ENCODE data around the gene GAST. TPM values are rescaled to one million over a fixed set of nuclear protein-coding genes. Genes with fewer than 3 reads are reported as not detected.

The GAST gene
- total and polyA plus RNA-seq, 3 donors from 2014 or later: not detected

DNA sequence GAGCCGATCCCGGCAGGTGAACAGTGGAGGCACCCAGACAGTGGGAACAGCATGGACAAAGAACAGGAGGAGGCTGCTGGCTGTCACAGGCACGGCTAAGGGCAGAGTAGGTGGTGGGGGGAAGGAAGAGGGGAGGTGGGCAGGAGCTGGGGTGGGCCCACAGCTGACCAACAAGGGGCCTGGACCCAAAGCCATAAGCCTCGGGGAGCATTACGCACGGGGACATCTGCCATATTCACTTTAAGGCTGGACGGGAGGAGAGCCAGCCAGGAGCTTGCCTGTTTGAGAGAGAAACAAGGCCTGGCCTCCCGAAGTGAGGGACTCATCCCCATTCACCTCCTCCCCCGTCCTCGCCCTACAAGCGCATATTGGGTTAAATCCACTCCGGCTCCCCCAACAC lies 41.9 kb downstream of the GAST start:
- no peak for TF ChIP-seq POLR2A (IDR thresholded peaks at IDR 0.05)
- TF ChIP-seq, protein P1, sequence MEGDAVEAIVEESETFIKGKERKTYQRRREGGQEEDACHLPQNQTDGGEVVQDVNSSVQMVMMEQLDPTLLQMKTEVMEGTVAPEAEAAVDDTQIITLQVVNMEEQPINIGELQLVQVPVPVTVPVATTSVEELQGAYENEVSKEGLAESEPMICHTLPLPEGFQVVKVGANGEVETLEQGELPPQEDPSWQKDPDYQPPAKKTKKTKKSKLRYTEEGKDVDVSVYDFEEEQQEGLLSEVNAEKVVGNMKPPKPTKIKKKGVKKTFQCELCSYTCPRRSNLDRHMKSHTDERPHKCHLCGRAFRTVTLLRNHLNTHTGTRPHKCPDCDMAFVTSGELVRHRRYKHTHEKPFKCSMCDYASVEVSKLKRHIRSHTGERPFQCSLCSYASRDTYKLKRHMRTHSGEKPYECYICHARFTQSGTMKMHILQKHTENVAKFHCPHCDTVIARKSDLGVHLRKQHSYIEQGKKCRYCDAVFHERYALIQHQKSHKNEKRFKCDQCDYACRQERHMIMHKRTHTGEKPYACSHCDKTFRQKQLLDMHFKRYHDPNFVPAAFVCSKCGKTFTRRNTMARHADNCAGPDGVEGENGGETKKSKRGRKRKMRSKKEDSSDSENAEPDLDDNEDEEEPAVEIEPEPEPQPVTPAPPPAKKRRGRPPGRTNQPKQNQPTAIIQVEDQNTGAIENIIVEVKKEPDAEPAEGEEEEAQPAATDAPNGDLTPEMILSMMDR (IDR thresholded peaks at IDR 0.05): no peak
- Histone ChIP-seq H3K36me3 (ENCODE audit: low read depth, missing control alignments) (no peaks in the 10 kb centered on the region), H3K27ac (no peak overlapping the region), H3K27me3 (no peaks in the 10 kb centered on the region), H3K4me1 (no peaks in the 10 kb centered on the region), H3K9me3 (no peaks in the 10 kb centered on the region), H3K4me3 (no peak overlapping the region)
- 81 to 93% methylated on average over 11 to 12 of the region's 12 CpGs for WGBS, 2 donors
- intact Hi-C loops (cut with DNase I; ENCODE audit: low total_unique reads): no loop called here
- DNase-seq: no peak

DNA sequence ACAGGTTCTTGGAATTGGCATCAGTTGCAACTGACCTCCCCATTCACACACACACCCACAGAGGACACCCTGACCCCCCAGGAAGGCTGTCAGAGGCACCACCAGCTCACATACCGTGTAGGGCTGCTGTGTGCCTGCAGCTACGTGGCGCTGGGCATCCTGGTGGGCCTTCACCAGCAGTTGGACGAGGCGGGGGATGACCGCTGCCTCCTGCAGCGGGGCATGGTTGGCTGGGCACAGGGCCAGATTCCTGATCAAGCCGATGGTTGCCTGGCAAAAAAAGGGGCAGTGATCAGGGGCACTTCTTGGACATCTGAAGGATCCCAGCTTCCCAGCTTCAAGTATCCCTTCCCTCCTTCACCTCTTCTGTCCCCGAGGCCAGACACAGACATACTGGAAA lies 46.5 kb downstream of the GAST start:
- DNase-seq: no peak
- intact Hi-C loops (cut with DNase I; ENCODE audit: low total_unique reads): no loop called here
- WGBS, 2 donors: 85% methylated on average over 8 to 9 of the region's 9 CpGs
- no peaks in the 10 kb centered on the region for H3K36me3 ChIP-seq (ENCODE audit: low read depth, missing control alignments)
- H3K4me1 ChIP-seq: no peaks in the 10 kb centered on the region
- H3K27me3 ChIP-seq: no peaks in the 10 kb centered on the region
- no peak overlapping the region for H3K4me3 ChIP-seq
- no peaks in the 10 kb centered on the region for H3K9me3 ChIP-seq
- H3K27ac ChIP-seq: no peak overlapping the region
- TF ChIP-seq, protein P1 (IDR thresholded peaks at IDR 0.05): no peak
- TF ChIP-seq POLR2A (IDR thresholded peaks at IDR 0.05): no peak

DNA sequence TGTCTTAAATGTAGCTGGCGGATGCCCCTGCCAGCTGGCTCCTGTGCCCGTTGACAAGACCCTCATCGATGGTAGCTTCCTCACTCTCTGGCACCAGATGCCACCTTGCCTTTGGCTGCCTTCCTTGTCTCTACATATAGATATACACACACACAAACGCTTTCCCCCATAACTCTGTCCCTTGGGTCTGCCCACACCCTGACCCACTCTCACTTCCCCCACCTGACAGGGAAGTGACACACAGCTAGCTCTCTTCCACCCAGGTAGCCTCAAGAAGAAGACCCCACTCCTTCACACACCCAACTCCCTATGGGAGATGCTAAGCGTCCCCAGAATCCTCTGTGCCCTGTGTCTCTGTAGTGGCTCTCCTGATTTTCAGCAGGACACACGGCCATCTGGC lies 48.7 kb downstream of the GAST start:
- 91 to 93% methylated on average over 6 of the region's 6 CpGs for WGBS, 2 donors
- no peak for DNase-seq
- Histone ChIP-seq H3K27me3 (no peaks in the 10 kb centered on the region), H3K4me1 (no peaks in the 10 kb centered on the region), H3K36me3 (ENCODE audit: low read depth, missing control alignments) (no peaks in the 10 kb centered on the region), H3K4me3 (no peak overlapping the region), H3K27ac (no peak overlapping the region), H3K9me3 (no peaks in the 10 kb centered on the region)
- intact Hi-C loops (cut with DNase I; ENCODE audit: low total_unique reads): no loop called here
- TF ChIP-seq POLR2A (IDR thresholded peaks at IDR 0.05): no peak
- TF ChIP-seq, protein P1 (IDR thresholded peaks at IDR 0.05): no peak

DNA sequence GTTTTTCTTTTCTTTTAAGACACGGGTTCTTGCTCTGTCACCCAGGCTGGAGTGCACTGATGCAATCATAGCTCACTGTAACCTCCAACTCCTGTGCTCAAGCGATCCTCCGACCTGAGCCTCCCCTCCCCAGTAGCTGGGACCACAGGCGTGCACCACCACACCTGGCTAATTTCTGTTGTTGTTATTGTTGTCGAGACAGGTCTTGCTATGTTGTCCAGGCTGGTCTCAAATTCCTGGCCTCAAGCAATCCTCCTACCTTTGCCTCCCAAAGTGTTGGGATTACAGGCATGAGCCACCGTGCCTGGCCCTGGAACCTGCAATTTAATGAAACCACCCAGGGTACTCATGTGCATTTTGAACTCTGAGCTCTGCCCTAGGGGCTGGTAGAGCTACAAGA lies 50.3 kb downstream of the GAST start:
- TF ChIP-seq POLR2A (IDR thresholded peaks at IDR 0.05): no peak
- TF ChIP-seq, protein P1 (IDR thresholded peaks at IDR 0.05): no peak
- no peak for DNase-seq
- no peak overlapping the region for H3K4me3 ChIP-seq
- H3K9me3 ChIP-seq: no peaks in the 10 kb centered on the region
- H3K4me1 ChIP-seq: no peaks in the 10 kb centered on the region
- 80 to 88% methylated on average over 6 of the region's 6 CpGs for WGBS, 2 donors
- H3K36me3 ChIP-seq (ENCODE audit: low read depth, missing control alignments): no peaks in the 10 kb centered on the region
- intact Hi-C loops (cut with DNase I; ENCODE audit: low total_unique reads): no loop called here
- H3K27ac ChIP-seq: no peak overlapping the region
- no peaks in the 10 kb centered on the region for H3K27me3 ChIP-seq

DNA sequence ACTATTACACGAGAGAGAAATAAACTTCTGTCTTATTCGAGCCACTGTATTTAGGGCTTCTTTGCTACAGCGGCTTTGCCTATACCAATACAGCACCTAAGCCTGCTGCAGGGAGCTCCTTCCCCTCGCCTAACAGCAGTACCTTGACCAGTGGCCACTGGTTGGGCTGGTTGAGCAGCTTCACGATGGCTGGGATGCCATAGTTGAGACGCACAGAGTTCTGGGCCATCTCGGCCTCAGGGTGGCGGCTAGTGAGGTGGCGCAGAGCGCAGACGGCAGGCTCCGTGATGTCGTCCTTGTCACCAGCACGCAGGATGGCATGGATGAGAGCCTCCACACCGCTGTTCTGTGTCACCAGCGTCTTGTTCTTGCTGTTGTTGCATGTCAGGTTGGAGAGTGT lies 50.7 kb downstream of the GAST start:
- WGBS, 2 donors: 94 to 96% methylated on average over 16 of the region's 16 CpGs
- Histone ChIP-seq H3K36me3 (ENCODE audit: low read depth, missing control alignments) (no peaks in the 10 kb centered on the region), H3K9me3 (no peaks in the 10 kb centered on the region), H3K4me1 (no peaks in the 10 kb centered on the region), H3K4me3 (no peak overlapping the region), H3K27me3 (no peaks in the 10 kb centered on the region), H3K27ac (no peak overlapping the region)
- DNase-seq: no peak
- TF ChIP-seq, protein P1 (IDR thresholded peaks at IDR 0.05): no peak
- no peak for TF ChIP-seq POLR2A (IDR thresholded peaks at IDR 0.05)
- intact Hi-C loops (cut with DNase I; ENCODE audit: low total_unique reads): no loop called here

Data from testis (tissue), 3 donors.